GM18498 (cell line): ENCODE data around the gene RASD1.
"Not testable (repeated sequence)": the region's sequence is repeated elsewhere in the genome, so short reads cannot be mapped to it uniquely, and the experiment has no call there.

Experiments
- ATAC-seq: cut with Tn5 transposase; IDR thresholded peaks from one replicate; pipeline ENCODE4 v1.9.1; 2021; ENCODE audit warnings: mild to moderate bottlenecking, moderate library complexity; ENCODE audit not compliant: unreplicated experiment

Gene RASD1

GRCh38 chr17:17499402-17500145 is 3.4 kb upstream of the RASD1 start:
- no peak for ATAC-seq

GRCh38 chr17:17498606-17499301 is 2.6 kb upstream of the RASD1 start:
- no peak for ATAC-seq

DNA sequence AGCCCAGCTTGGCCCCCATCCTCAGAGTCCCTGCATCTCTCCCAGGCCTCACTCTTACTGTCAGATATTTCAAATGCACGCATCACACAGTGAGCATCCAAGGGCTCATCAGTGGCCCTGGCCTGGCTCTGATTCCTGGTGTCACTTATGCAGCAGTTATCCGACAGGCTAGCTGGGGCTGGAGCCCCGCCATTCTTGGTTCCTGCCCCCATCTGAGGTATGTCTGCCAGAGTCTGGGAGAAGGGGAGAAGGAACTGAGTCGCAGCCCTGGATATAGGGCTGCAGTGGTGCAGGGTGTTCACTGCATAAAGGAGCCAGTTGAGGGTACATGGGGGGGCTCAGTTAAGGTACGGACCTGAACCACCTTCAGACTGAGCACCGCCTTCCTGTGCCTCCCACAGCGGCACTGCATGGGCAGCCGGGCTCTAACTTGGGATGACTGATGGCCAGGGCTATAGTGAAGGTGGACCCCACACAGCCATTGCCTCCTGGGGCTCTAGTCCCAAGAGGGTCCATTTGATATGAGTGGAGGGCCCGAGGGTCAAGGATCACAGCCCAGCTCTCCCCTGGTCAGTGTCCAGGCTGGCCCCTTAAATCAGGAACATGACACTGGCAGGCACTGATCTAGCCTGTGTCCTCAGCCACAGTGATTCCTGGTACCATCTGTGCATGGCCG is 1.8 kb upstream of the RASD1 start:
- ATAC-seq: no peak

- ATAC-seq: no peak
Observed at GRCh38 chr17:17497065-17497844, 1.1 kb upstream of the RASD1 start.

DNA sequence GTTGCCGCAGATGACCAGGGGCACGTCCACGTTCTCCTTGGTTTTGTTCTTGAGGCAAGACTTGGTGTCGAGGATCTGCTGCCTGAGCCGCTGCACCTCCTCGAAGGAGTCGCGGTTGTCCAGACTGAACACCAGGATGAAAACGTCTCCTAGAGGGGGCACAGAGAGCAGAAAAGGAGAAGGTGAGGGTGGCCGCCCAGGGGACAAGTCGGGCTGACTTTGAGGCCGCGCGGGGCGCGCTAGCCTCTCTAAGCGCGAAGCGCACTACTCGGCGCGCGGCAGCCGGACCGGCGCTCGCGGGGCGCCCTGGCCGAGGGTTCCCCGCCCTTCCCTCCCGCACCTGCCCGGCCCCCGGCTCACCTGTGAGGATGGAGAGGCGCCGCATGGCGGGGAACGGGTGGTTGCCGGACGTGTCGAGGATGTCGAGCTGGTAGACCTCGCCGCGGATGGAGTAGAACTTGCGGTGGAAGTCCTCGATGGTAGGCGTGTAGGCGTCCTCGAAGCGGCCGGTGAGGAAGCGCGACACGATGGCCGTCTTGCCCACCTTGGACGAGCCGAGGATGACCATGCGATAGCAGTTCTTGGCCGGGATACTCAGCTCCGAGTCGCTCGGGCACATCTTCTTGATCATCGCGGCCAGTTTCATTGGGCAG is 533 bp downstream of the RASD1 start:
- ATAC-seq: peak; percentile 13

- ATAC-seq: no peak
Observed at GRCh38 chr17:17494870-17495535, 1.2 kb downstream of the RASD1 start.

DNA sequence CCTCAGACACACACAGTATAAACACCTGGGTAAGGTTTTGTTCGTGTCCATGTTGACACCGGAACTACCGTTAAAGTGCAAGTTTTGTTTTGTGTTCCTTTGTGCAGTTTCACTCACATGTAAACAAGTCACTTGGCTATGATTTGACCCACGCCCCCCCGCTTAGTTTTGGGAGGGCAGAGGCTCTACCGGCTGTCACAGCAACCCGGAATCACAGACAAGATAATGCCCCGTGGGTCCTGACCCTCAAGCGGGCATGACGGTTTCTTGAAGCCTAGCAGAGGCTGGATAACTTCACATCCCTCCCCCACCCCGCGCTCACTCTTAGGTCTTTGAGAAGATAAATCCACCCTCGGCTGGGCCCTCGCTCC is 1.7 kb downstream of the RASD1 start:
- no peak for ATAC-seq

DNA sequence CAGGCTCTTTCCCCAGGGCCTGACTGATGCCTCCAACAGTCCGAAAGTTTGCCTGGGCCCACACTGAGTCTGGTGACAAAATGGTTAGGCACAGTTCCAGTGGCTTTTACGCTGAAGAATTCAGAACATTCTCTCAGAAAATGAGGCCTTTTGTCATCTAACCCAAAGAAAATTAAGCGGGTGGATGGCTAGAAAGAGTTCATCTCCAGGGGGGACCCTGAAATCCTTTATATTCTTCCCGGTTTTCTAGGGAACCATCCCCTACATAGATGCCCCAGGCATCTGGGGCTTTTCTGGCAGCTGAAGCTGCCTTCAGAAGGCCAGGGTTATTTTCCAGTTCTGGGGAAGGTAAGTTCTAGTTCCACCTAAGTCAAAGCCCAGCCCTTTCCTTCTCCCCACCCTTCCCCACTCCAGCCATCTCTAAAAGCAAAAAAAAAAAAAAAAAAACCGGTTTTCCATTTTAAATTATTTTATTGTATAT is 2.2 kb downstream of the RASD1 start:
- no peak for ATAC-seq

DNA sequence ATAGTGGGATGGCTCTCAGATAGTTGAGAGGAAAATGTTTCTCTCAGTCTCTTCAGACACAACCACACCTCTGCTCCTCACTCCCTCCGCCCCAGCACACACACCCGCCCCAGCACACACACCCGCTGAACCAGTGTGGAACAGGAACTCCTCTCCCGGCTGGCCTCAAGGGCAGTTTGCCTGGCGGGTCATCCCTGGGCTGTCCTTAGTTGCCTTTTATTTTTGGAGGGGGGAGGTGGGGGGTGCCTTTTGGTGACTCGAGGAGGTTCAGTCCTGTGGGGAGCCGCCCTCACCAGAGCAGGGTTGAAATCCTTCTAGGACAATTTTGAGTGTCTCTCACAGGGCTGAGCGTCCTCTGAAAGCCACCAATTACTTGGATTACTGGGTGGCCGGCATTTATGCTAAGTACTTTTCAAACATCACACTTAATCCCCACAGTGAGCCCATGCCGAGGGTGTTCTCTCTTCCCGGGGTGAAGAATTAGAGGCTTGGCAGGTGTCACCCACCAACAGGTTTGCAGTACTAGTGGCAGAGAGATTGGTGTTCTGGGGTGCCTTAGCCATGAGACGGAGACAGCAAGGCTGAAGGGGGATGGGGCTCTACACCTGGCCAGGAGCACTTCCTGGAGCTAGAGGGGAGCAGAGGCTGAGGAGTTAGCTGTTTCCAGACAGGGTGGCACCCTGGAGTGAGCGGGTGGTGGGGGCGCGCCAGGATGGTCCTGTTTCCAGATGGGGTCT is 2.8 kb downstream of the RASD1 start:
- ATAC-seq: no peak

- ATAC-seq: no peak
Observed at GRCh38 chr17:17492571-17492970, 3.6 kb downstream of the RASD1 start.

DNA sequence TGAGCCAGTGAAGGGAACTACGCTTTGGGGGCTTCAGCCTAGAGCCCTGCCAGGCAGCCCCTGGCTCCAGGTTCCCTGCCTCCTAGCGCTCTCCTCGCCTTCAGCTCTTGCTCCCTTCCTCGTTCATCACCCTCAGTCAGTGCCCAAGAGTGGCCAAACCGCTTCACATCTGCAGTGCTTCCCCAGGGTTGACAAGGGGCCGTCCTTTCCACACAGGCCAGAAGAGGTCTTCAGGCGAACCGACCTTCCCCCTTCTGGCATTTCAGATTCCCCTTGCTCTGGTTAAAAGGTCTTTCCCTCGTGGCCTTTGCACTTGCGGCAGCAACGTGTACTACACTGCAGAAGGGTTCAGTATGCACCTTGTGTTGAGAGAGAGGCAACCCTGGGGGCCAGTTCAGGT is 4.1 kb downstream of the RASD1 start:
- no peak for ATAC-seq

DNA sequence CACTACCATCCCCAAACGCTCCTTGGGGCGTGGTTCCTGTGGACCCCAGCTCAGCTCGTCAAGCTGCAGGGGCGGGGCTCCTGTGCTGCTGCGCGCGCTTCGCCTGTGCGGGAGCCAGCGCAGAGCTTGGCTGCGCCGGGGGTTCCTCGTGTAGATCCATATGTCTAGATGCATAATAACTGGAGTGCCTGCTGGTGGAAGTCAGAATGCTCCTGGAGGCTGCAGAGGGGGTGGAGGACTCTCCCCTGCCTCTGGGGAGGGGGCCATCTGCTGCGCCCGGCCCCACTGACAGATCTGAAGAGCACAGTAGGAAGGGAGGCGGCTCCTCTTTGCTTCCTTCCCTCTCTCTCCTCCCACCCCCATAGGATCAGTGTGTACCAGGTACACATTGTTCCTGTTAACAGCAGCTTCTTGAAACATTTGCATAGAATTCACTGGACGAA is 4.6 kb downstream of the RASD1 start:
- no peak for ATAC-seq

DNA sequence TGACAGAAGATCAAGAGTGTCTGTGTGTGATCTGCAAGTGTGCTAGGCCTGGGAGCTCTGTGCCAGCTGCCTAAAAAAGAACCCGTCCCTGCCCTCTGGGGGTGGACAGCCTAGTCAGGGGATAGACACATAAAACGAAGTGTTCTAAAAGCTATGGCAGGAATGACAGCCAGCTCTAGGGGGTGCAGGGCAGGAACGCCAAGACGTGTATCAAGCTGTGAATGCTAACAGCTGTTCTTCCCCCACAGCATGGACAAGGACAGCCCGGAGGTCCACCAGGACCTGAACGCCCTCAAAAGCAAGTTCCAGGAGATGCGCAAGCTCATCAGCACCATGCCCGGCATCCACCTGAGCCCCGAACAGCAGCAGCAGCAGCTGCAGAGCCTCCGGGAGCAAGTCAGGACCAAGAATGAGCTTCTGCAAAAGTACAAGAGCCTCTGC is 5.1 kb downstream of the RASD1 start:
- no peak for ATAC-seq

DNA sequence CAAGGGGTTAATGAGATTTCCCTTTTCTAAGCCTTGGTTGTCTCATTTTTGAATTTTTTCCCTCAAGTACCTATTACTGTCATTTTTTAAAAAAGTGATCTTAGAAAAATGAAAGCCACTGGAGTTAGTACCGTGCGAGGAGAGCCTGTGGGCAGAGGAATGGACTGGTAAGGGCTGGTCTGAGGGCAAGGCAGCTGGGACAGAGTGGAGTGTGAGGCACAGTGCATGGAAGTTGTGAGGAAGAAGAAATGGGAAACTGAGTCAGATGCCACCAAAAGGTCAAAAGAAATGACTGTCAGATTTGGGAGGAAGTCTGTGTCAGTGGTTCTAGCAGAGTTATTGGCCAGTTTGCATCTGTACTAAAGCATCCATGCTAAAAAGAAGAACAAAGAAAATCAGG is 8.2 kb downstream of the RASD1 start:
- no peak for ATAC-seq

DNA sequence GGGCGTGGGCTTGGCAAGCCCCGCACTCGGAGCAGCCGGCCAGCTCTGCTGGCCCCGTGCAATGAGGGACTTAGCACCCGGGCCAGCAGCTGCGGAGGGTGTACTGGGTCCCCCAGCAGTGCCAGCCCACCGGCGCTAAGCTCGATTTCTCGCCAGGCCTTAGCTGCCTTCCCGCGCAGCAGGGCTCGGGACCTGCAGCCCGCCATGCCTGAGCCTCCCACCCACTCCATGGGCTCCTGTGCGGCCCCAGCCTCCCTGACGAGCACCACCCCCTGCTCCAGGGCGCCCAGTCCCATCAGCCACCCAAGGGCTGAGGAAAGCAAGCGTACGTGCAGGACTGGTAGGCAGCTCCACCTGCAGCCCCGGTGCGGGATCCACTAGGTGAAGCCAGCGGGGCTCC is 9.8 kb downstream of the RASD1 start:
- not testable (repeated sequence) for ATAC-seq

- no peak for ATAC-seq
Observed at GRCh38 chr17:17485420-17485819, 10.8 kb downstream of the RASD1 start.

DNA sequence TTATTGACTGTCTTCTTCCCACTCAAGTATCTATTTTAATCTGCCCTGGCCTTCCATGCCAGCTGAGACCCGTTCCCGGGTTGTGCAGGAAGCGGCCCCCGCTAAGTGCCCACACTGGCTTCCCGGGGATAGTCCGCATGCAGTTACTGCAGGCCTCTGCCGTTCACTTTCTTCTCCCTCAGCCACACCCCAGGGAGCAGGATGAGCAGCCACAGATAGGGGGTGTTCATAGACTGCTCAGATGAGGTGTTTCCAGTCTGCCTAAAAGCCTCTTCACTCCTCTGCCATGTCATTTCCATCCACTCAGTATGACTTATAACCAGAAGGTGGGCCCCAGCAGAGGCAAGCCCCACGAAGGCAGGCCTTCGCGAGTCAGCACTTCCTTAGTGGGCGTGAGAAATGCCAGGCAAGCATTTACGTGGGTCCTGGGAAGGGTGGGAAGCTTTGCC is 11.7 kb downstream of the RASD1 start:
- ATAC-seq: no peak

GRCh38 chr17:17481860-17482259 is 14.3 kb downstream of the RASD1 start:
- ATAC-seq: no peak

DNA sequence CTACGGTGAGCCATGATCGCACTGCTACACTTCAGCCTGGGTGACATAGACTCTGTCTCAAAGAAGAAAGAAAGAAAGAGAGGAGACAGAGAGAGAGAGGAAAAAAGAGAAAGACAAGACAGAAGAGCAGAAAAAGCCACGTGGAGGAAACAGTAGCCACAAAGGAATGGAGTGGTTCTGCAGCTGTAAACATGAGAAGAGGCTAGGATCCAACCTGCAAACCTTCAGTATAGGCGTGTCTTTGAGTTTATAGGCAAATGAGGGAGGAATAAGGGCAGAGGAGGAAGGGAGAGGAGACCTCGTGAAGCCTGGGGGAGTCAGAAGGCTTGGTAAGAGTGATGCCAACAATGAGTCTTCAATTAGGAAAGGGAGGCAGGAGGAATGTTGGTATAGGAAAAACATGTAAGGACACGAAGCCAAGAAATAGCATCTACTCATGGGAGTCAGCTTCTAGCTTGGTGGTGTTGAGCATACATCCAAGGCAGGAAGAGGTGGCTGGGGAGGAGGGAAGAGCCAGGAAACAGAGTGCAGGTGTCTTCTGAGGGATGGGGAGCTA is 15.5 kb downstream of the RASD1 start:
- ATAC-seq: no peak
